Keratinocyte (primary cell): Measurements from ENCODE around the gene MTA1. TPM values are rescaled to one million over a fixed set of nuclear protein-coding genes. Genes with fewer than 3 reads are reported as not detected.

Experiments
- DNase-seq: peaks from one replicate; pipeline ENCODE4 v3.0.0-alpha.2; 2011; ENCODE audit warnings: low read depth, missing footprints, low spot score
- FAIRE-seq: peaks from 2 replicates; lab custom pipeline; 2011; peaks lifted over from hg19 to GRCh38; lab: Jason Lieb, UNC
- H2AFZ ChIP-seq: 2 replicates; pipeline ENCODE4 v1.6.0; 2012; ENCODE audit warnings: low read length, control low read depth, inconsistent platforms; ENCODE audit not compliant: control insufficient read depth
- H3K27ac ChIP-seq: 2 replicates; pipeline ENCODE4 v1.5.1; 2011; ENCODE audit warnings: low read length; ENCODE audit not compliant: control insufficient read depth, insufficient read depth
- H3K27me3 ChIP-seq: 3 replicates; pipeline ENCODE4 v1.6.0; 2011; ENCODE audit warnings: low read length; ENCODE audit not compliant: control insufficient read depth, insufficient read depth; ENCODE audit errors: extremely low read depth
- H3K36me3 ChIP-seq, 2 experiments: 2 replicates in 1 of 2; 3 replicates in 1 of 2; pipeline ENCODE4 v1.5.1; 2011; ENCODE audit warnings: low read length in 2 of 2, mild to moderate bottlenecking in 1 of 2; ENCODE audit not compliant: control insufficient read depth in 2 of 2, insufficient read depth in 2 of 2; ENCODE audit errors: extremely low read depth in 1 of 2
- H3K4me1 ChIP-seq: 3 replicates; pipeline ENCODE4 v1.5.1; 2011; ENCODE audit warnings: low read length; ENCODE audit not compliant: control insufficient read depth, insufficient read depth; ENCODE audit errors: extremely low read depth
- H3K4me2 ChIP-seq: 3 replicates; pipeline ENCODE4 v1.6.0; 2011; ENCODE audit warnings: low read depth, low read length; ENCODE audit not compliant: control insufficient read depth, insufficient read depth; ENCODE audit errors: extremely low read depth
- H3K4me3 ChIP-seq, 3 experiments: fragments of 200-600 bp in 1 of 3; sonication (generic) in 1 of 3; 2 replicates in 2 of 3; 3 replicates in 1 of 3; pipeline ENCODE4 v1.5.1; 2011 to 2016; ENCODE audit warnings: low read length in 3 of 3, mild to moderate bottlenecking in 3 of 3, control low read depth in 2 of 3, inconsistent platforms in 1 of 3, low read depth in 1 of 3, mixed read lengths in 1 of 3, mixed run types in 1 of 3, moderate library complexity in 1 of 3; ENCODE audit not compliant: control insufficient read depth in 2 of 3, insufficient read depth in 2 of 3; ENCODE audit errors: extremely low read depth in 1 of 3
- H3K79me2 ChIP-seq: 2 replicates; pipeline ENCODE4 v1.6.0; 2012; ENCODE audit warnings: low read length; ENCODE audit not compliant: control insufficient read depth, insufficient read depth
- H3K9ac ChIP-seq: 3 replicates; pipeline ENCODE4 v1.6.0; 2011; ENCODE audit warnings: low read length; ENCODE audit not compliant: control insufficient read depth, insufficient read depth; ENCODE audit errors: extremely low read depth
- H3K9me1 ChIP-seq: 3 replicates; pipeline ENCODE4 v1.6.0; 2011; ENCODE audit warnings: low read length; ENCODE audit not compliant: control insufficient read depth, insufficient read depth; ENCODE audit errors: extremely low read depth
- H3K9me3 ChIP-seq: 2 replicates; pipeline ENCODE4 v1.5.1; 2012; ENCODE audit warnings: low read depth, low read length; ENCODE audit not compliant: control insufficient read depth
- H4K20me1 ChIP-seq: 3 replicates; pipeline ENCODE4 v1.6.0; 2011; ENCODE audit warnings: low read length; ENCODE audit not compliant: control insufficient read depth, insufficient read depth; ENCODE audit errors: extremely low read depth
- EZH2 ChIP-seq: IDR thresholded peaks from one replicate; pipeline ENCODE4 v1.6.1; 2012; ENCODE audit warnings: inconsistent platforms, mild to moderate bottlenecking, low read length, moderate library complexity
- dilution Hi-C: fragments of 300-500 bp; cut with MboI; formaldehyde crosslinking; loops from one replicate; pipeline ENCODE4 v1.7.0; 2020; ENCODE audit warnings: low sequenced_read_pairs; ENCODE audit not compliant: extremely low pct_ligation_motif_present
- polyA plus RNA-seq, 5 experiments: library from polyadenylated mRNA; depleted of rRNA in 3 of 5; stranded (reverse) in 3 of 5; stranded (forward) in 1 of 5; unstranded in 1 of 5; fragments of >200 nt; gene quantifications; 1 replicate in 1 of 5; 2 replicates in 3 of 5; 3 replicates in 1 of 5; pipeline versions ENCODE4 v1.2.1 to v1.2.3, GENCODE V29; 2011 to 2012; ENCODE audit warnings: missing spikeins in 2 of 5, low read depth in 1 of 5, low replicate concordance in 1 of 5
- TF ChIP-seq, protein P1 (sequence below), 3 experiments: IDR thresholded peaks in 1 of 3; conservative IDR thresholded peaks in 1 of 3; optimal IDR thresholded peaks in 1 of 3; 2 replicates in 2 of 3; 3 replicates in 1 of 3; pipeline versions ENCODE3 to v1.5.1; 2011; ENCODE audit warnings: low read length in 3 of 3, mild to moderate bottlenecking in 3 of 3, moderate library complexity in 2 of 3, control low read depth in 1 of 3, inconsistent platforms in 1 of 3; ENCODE audit not compliant: insufficient read depth in 2 of 3; ENCODE audit errors: extremely low read depth in 1 of 3

MTA1 gene
- polyA plus RNA-seq, 1 donor (not counting 4 experiments of a cell fraction or from before 2014, with no cell fraction given), result 33.6 TPM

DNA sequence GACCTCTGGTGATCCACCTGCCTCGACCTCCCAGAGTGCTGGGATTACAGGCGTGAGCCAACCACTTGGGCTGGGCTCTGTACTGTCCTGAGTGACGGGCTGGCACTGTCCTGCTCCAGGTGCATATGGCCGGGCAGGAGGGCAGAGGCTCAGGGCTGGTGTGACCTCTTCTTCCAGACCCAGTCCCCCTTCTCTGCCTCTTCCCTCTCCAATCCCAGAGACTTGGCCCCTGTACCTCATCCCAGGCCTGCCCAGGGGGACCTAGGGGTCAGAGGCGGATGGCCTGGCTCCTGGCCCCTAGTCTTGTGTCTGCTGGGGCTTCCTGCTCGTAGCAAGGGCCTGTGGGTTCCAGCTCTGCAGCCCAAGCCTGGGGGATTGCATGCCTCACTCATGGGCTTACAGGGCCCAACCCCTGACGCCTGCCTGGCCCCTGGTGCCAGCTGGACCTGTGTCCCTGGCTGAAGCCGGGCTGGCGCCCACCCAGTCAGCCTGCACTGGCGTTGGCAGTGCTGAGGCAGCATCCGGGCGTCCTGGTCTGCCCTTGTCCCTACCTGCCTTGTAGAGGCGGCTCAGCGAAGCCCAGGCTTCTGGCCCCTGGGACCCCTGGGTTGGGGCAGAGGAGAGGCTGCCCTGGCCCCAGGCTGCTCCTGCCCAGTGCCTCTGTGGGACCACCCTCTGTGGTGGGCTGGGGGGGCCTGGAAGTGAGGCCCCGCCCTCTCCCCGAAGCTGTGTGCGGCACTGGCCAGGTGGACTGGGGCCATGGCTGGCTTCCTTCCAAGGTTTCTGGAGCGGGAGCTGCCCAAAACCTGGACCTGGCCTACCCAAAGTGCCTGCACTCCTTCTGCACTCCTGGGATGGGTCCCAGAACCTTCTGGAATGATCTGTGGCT lies 75.7 kb downstream of the MTA1 start:
- Histone ChIP-seq H2AFZ (no peak overlapping the region), H3K9me3 (no peaks in the 10 kb centered on the region)
- dilution Hi-C loops, result no loop called here

DNA sequence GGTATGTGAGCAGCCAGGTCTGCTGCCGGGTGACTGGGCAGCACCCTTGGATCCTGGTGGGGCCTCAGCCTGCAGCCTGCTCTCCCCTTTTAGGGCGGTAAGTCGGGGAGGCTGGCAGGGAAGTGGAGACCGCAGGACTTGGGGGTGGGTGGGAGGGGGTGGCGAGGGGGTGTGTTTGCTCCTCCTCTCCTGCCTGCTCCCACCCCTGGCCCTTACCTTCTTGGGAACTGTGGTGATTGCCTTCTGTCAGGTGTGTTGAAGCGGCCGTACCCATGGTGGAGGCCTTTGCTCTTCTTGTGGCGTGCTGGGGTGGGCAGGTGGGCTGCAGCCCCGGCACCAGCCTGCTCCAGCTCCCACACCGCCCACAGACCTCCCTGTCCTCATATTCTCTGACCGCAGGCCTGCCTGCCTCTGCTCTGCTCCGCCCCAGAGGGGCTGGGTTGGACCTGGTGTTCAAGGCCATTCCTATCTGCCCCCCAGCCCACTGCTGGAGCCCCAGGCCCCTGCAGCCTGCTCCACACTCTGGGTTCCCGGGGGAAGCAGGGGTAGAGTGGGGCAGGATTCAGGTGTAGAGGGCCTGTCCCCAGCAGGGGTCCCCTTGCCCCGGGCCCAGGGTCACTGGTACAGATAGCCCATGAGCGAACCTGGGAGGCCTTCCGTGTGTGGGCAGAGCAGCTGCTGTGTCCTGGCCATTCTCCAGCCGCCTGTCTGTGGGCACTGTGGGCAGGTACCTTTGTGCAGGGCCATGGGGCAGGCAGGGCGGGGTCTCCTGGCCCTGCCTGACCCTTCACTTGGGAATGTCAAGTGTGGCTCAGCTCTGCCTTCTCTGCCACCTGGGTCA lies 76.6 kb downstream of the MTA1 start:
- no peak for FAIRE-seq
- H3K36me3 ChIP-seq, result peaks cover 2 to 3% of the 10 kb centered on the region in 2 experiments
- no peak for DNase-seq

More for the DNA sequence above, 75.7 kb downstream of the MTA1 start:
- Histone ChIP-seq H3K27ac (no peak overlapping the region), H3K4me2 (no peak overlapping the region), H3K4me1 (peaks cover 11% of the 10 kb centered on the region), H3K4me3 (no peak overlapping the region), H3K36me3 (peaks cover 2 to 3% of the 10 kb centered on the region in 2 experiments), H3K27me3 (no peaks in the 10 kb centered on the region), H3K9me1 (no peaks in the 10 kb centered on the region), H3K79me2 (no peaks in the 10 kb centered on the region), H4K20me1 (peaks cover 5% of the 10 kb centered on the region), H3K9ac (no peak overlapping the region)
- no peak for TF ChIP-seq EZH2
- TF ChIP-seq, protein P1, sequence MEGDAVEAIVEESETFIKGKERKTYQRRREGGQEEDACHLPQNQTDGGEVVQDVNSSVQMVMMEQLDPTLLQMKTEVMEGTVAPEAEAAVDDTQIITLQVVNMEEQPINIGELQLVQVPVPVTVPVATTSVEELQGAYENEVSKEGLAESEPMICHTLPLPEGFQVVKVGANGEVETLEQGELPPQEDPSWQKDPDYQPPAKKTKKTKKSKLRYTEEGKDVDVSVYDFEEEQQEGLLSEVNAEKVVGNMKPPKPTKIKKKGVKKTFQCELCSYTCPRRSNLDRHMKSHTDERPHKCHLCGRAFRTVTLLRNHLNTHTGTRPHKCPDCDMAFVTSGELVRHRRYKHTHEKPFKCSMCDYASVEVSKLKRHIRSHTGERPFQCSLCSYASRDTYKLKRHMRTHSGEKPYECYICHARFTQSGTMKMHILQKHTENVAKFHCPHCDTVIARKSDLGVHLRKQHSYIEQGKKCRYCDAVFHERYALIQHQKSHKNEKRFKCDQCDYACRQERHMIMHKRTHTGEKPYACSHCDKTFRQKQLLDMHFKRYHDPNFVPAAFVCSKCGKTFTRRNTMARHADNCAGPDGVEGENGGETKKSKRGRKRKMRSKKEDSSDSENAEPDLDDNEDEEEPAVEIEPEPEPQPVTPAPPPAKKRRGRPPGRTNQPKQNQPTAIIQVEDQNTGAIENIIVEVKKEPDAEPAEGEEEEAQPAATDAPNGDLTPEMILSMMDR (optimal IDR thresholded peaks at IDR 0.05 in 1 of 3, IDR thresholded peaks at IDR 0.05 in 1 of 3, conservative IDR thresholded peaks at IDR 0.05 in 1 of 3; ENCODE audit: extremely low read depth in 1 of 3, insufficient read depth in 2 of 3, low read length in 3 of 3), result no peak
- FAIRE-seq (no peak), DNase-seq (no peak)

More for the DNA sequence above, 76.6 kb downstream of the MTA1 start:
- TF ChIP-seq, protein P1 (optimal IDR thresholded peaks at IDR 0.05 in 1 of 3, IDR thresholded peaks at IDR 0.05 in 1 of 3, conservative IDR thresholded peaks at IDR 0.05 in 1 of 3; ENCODE audit: extremely low read depth in 1 of 3, insufficient read depth in 2 of 3, low read length in 3 of 3), result no peak
- TF ChIP-seq EZH2, result no peak
- Histone ChIP-seq H3K27me3 (no peaks in the 10 kb centered on the region), H4K20me1 (peaks cover 5% of the 10 kb centered on the region), H2AFZ (no peak overlapping the region), H3K4me3 (no peak overlapping the region), H3K79me2 (no peaks in the 10 kb centered on the region), H3K9me1 (no peaks in the 10 kb centered on the region), H3K9ac (no peak overlapping the region), H3K27ac (no peak overlapping the region), H3K4me1 (peaks cover 11% of the 10 kb centered on the region), H3K4me2 (no peak overlapping the region), H3K9me3 (no peaks in the 10 kb centered on the region)
- dilution Hi-C loops, result no loop called here
